ENCODE results near the gene MACROD2. TPM values are rescaled to one million over a fixed set of nuclear protein-coding genes. Genes with fewer than 3 reads are reported as not detected.

MACROD2 gene
- total RNA-seq, 1 experiment from 2014 or later = 1.6 TPM

- WGBS (ENCODE audit: extremely low coverage, insufficient read length, low lambda C conversion rate) = no CpG with 5 or more reads among the region's 2 CpGs
- H3K36me3 Mint-ChIP-seq (ENCODE audit: insufficient read depth in 1 of 3, low read depth in 3 of 3) = no peaks in the 10 kb centered on the region
- Histone ChIP-seq H3K4me1 (ENCODE audit: insufficient read depth, low read length) (peaks cover 3% of the 10 kb centered on the region; the same call in 1 of the 2 replicates), H3K79me2 (ENCODE audit: insufficient read depth, low read length) (no peaks in the 10 kb centered on the region), H2BK5ac (ENCODE audit: insufficient read length, low read length) (no peak overlapping the region), H2BK120ac (ENCODE audit: low read depth, low read length, poor library complexity, severe bottlenecking) (no peak overlapping the region), H3K27me3 (ENCODE audit: insufficient read depth, low read length) (no peaks in the 10 kb centered on the region), H3K23ac (ENCODE audit: insufficient read length, low read depth, low read length) (no peak overlapping the region), H3K4me2 (ENCODE audit: insufficient read depth, insufficient read length, low read length) (no peak overlapping the region), H4K91ac (ENCODE audit: insufficient read length, low read depth, low read length) (no peak overlapping the region), H3K27ac (ENCODE audit: insufficient read length, low read depth, low read length) (no peak overlapping the region), H4K20me1 (ENCODE audit: control insufficient read depth, insufficient read depth, insufficient read length) (no peaks in the 10 kb centered on the region), H3K23me2 (ENCODE audit: insufficient read length, low read depth, low read length, poor library complexity, severe bottlenecking) (no peaks in the 10 kb centered on the region), H3K79me1 (ENCODE audit: insufficient read depth, low read depth, low read length, poor library complexity, severe bottlenecking) (no peaks in the 10 kb centered on the region), H2BK15ac (ENCODE audit: low read depth, low read length) (no peak overlapping the region), H3T11ph (ENCODE audit: low read length) (no peak overlapping the region), H3K18ac (ENCODE audit: insufficient read length, low read depth, low read length) (no peak overlapping the region), H2AFZ (ENCODE audit: low read length) (no peak overlapping the region), H4K5ac (ENCODE audit: insufficient read length, low read depth, low read length) (no peak overlapping the region), H2BK20ac (ENCODE audit: low read depth, low read length, poor library complexity, severe bottlenecking) (no peak overlapping the region), H3K4ac (ENCODE audit: low read depth, low read length) (no peak overlapping the region), H2AK5ac (ENCODE audit: insufficient read length, low read length) (no peak overlapping the region), H3K14ac (ENCODE audit: insufficient read depth, low read length) (no peak overlapping the region), H3K56ac (ENCODE audit: insufficient read length, low read depth, low read length) (no peak overlapping the region), H3K9ac (ENCODE audit: extremely low read depth, insufficient read length, low read length) (no peak overlapping the region), H4K8ac (replicated peaks; ENCODE audit: insufficient read length, low read depth, low read length) (no peak overlapping the region), H3K9me3 (ENCODE audit: control insufficient read depth, low read depth, low read length) (no peaks in the 10 kb centered on the region), H2BK12ac (ENCODE audit: insufficient read length, low read depth, low read length) (no peak overlapping the region)
- H3K27ac Mint-ChIP-seq = no peak overlapping the region
- H3K9me3 Mint-ChIP-seq = no peaks in the 10 kb centered on the region; a peak in 1 of 5 replicates
- H3K27me3 Mint-ChIP-seq (ENCODE audit: low read depth) = no peaks in the 10 kb centered on the region; the same call in 1 of the 2 replicates
- H3K4me1 Mint-ChIP-seq = peaks cover 8% of the 10 kb centered on the region in 2 experiments
- no peak for TF ChIP-seq CTCF (conservative IDR thresholded peaks at IDR 0.05)
- no peak for DNase-seq
- H3K4me3 Mint-ChIP-seq = no peak overlapping the region
These were observed 1822.0 kb downstream of the MACROD2 start for GRCh38 chr20:15817351-15817750.

Measured in H9 (cell line).